Erythroblast (primary cell): Measurements from ENCODE around the gene IRS4.

Experiments
- GATA1 ChIP-seq: IDR thresholded peaks from 2 replicates; pipeline ENCODE4 v1.6.1; 2011; ENCODE audit warnings: low read depth, mild to moderate bottlenecking, control low read depth, low read length, moderate library complexity
- POLR2A ChIP-seq: IDR thresholded peaks from 2 replicates; pipeline ENCODE4 v1.6.1; 2011; ENCODE audit warnings: mild to moderate bottlenecking, low read length

DNA sequence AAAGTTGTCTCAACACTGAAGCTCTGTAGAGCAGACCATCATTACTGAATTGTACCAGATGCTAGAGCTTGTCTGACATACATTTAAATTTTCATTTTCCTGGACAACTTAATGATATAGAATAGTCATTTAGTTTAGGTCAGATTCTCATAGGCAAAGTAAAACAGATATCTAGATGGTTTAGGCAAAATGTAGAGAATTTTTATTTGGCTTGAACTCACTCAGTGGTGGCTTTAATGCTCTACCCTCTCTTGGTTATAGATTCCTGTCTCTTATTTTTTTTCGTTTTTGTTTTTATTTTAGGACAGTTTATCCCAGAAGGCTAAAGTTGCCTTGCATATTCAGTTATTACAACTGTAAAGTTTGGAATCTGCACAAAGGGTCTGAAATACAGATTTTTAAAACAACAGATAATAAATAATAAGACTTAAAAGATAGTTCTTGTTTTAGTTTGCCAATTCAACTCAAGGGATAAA, 4.0 kb upstream of the IRS4 start:
- TF ChIP-seq POLR2A (no peak), GATA1 (no peak)
